ENCODE data around the gene SMIM5. TPM values are rescaled to one million over a fixed set of nuclear protein-coding genes. Genes with fewer than 3 reads are reported as not detected.

Gene SMIM5
- total RNA-seq, 1 donor from 2014 or later = 0.24 TPM

DNA sequence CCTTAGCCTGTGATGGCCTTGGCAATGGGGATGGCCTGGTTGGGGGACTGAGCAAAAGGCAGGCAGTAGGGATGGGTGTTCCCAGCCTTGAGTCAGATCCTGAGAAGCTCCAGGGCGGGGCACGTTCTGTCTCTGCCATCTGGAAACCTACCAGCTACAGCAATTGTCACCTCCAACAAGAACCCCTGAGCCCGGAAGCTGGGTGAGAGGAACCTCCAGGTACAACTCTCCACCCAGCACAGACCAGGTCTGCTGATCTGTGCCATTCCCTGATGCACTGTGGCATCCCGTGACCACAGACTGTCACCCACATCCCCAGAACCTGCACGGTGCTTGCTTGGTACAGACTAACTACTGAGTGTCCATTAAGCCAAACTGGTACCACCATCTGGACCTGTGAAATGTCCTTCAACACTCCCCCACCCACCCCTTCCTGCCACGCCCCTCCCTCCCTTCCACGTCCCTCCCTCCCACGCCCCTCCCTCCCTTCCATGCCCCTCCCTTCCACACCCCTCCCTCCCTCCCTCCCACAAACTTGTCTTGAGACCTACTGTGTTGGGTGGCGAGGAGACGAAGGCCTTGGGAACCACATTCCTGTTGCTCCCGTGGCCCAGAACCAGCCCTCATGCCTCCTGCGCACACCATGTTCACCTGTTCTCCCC, 29.1 kb upstream of the SMIM5 start:
- H3K27me3 Mint-ChIP-seq (ENCODE audit: unreplicated experiment) = no peaks in the 10 kb centered on the region
- no peaks in the 10 kb centered on the region for H3K36me3 Mint-ChIP-seq (ENCODE audit: unreplicated experiment)
- peaks cover 1% of the 10 kb centered on the region for H3K4me1 Mint-ChIP-seq (ENCODE audit: unreplicated experiment)
- no peak for DNase-seq (ENCODE audit: extremely low spot score, unreplicated experiment)
- no peak overlapping the region for H3K27ac Mint-ChIP-seq (ENCODE audit: unreplicated experiment)
- H3K9me3 Mint-ChIP-seq (ENCODE audit: unreplicated experiment) = no peaks in the 10 kb centered on the region
- TF ChIP-seq, protein P1, sequence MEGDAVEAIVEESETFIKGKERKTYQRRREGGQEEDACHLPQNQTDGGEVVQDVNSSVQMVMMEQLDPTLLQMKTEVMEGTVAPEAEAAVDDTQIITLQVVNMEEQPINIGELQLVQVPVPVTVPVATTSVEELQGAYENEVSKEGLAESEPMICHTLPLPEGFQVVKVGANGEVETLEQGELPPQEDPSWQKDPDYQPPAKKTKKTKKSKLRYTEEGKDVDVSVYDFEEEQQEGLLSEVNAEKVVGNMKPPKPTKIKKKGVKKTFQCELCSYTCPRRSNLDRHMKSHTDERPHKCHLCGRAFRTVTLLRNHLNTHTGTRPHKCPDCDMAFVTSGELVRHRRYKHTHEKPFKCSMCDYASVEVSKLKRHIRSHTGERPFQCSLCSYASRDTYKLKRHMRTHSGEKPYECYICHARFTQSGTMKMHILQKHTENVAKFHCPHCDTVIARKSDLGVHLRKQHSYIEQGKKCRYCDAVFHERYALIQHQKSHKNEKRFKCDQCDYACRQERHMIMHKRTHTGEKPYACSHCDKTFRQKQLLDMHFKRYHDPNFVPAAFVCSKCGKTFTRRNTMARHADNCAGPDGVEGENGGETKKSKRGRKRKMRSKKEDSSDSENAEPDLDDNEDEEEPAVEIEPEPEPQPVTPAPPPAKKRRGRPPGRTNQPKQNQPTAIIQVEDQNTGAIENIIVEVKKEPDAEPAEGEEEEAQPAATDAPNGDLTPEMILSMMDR (IDR thresholded peaks at IDR 0.05) = no peak
- H3K4me3 Mint-ChIP-seq (ENCODE audit: unreplicated experiment) = no peak overlapping the region

DNA sequence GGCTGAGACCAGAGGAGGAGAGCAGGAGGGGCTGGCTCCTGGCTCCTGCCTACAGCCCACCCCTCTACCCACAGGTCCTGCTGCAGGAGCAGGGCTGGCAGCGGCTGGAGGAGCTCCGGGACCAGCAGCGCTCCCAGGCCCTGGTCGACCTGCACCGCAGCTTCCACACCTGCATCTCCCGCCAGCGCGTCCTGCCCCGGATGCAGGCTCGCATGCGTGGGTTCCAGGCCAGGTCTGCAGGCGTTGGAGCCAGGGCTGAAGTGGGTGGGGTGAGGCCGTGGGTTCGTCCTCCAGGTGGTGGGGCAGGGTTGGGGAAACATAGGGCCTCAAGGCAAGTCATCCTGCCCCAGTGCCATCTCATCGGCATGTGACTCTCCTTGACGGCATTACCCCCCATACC, 27.4 kb upstream of the SMIM5 start:
- Mint-ChIP-seq H3K27ac (ENCODE audit: unreplicated experiment) (no peak overlapping the region), H3K4me1 (ENCODE audit: unreplicated experiment) (peaks cover 4% of the 10 kb centered on the region), H3K9me3 (ENCODE audit: unreplicated experiment) (no peaks in the 10 kb centered on the region), H3K27me3 (ENCODE audit: unreplicated experiment) (no peaks in the 10 kb centered on the region), H3K4me3 (ENCODE audit: unreplicated experiment) (no peak overlapping the region), H3K36me3 (ENCODE audit: unreplicated experiment) (no peaks in the 10 kb centered on the region)
- no peak for DNase-seq (ENCODE audit: extremely low spot score, unreplicated experiment)
- TF ChIP-seq, protein P1 (IDR thresholded peaks at IDR 0.05) = no peak

DNA sequence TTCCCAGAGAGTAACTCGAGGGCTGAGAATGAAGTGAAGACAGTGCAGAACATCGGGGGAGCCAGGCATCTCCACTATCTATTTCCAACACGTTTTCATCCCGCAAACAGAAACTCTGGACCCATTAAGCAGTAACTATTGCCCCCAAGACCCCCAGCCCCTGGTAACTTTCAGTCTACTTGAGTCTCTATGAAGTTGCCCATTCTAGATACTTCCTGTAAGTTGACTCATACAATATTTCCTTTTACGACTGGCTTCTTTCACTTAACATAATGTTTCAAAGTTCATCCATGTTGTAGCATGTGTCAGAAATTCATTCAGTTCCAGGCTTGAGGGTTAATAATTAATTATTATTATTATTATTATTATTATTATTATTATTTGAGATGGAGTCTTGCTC, 26.1 kb upstream of the SMIM5 start:
- H3K27ac Mint-ChIP-seq (ENCODE audit: unreplicated experiment) = no peak overlapping the region
- DNase-seq (ENCODE audit: extremely low spot score, unreplicated experiment) = no peak
- no peaks in the 10 kb centered on the region for H3K36me3 Mint-ChIP-seq (ENCODE audit: unreplicated experiment)
- H3K4me1 Mint-ChIP-seq (ENCODE audit: unreplicated experiment) = peaks cover 4% of the 10 kb centered on the region
- H3K4me3 Mint-ChIP-seq (ENCODE audit: unreplicated experiment) = no peak overlapping the region
- H3K27me3 Mint-ChIP-seq (ENCODE audit: unreplicated experiment) = no peaks in the 10 kb centered on the region
- TF ChIP-seq, protein P1 (IDR thresholded peaks at IDR 0.05) = no peak
- no peaks in the 10 kb centered on the region for H3K9me3 Mint-ChIP-seq (ENCODE audit: unreplicated experiment)

DNA sequence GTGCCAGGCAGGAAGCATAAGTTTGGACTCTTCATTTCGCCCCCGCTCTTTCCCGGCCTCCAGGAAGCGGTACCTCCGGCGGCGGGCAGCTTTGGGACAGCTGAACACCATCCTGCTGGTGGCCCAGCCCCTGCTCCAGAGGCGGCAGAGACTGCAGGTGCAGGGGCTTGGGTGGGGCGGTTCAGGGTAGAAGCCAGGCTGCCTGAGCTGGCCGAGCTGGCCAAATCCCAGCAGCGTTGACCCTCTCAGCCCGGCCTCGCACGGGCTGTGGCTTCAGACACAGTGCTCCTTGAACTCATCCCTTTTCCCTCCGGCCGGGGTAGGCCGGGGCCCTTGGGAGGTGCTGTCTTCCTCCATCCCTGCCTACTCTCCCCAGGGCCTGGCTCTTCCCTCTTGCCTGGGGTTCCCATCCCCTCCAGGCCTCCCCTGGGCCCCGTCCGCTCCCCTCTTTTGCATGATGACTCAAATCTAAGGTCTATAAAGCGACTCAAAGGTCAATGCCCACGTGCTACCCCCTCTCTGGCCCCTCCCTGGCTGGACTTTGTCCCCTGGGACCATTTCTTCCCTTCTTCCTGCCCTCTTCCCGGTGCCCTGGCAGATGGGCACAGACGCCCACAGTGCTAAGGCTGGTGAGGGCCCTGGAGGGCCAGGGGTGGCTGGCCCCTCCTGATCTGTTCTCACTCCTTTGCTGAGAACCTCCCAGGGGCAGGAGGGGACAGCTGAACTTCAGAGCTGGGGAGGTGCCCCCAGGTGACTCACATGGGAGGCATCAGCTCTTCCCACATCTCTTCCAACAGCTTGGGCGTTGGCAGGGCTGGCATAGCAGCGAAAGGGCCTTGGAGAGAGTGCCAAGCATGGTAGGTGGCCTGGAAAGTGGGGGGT, 22.9 kb upstream of the SMIM5 start:
- Mint-ChIP-seq H3K27me3 (ENCODE audit: unreplicated experiment) (no peaks in the 10 kb centered on the region), H3K9me3 (ENCODE audit: unreplicated experiment) (no peaks in the 10 kb centered on the region), H3K4me1 (ENCODE audit: unreplicated experiment) (peaks cover 3% of the 10 kb centered on the region), H3K36me3 (ENCODE audit: unreplicated experiment) (no peaks in the 10 kb centered on the region), H3K4me3 (ENCODE audit: unreplicated experiment) (no peak overlapping the region), H3K27ac (ENCODE audit: unreplicated experiment) (no peak overlapping the region)
- TF ChIP-seq, protein P1 (IDR thresholded peaks at IDR 0.05) = no peak
- no peak for DNase-seq (ENCODE audit: extremely low spot score, unreplicated experiment)

DNA sequence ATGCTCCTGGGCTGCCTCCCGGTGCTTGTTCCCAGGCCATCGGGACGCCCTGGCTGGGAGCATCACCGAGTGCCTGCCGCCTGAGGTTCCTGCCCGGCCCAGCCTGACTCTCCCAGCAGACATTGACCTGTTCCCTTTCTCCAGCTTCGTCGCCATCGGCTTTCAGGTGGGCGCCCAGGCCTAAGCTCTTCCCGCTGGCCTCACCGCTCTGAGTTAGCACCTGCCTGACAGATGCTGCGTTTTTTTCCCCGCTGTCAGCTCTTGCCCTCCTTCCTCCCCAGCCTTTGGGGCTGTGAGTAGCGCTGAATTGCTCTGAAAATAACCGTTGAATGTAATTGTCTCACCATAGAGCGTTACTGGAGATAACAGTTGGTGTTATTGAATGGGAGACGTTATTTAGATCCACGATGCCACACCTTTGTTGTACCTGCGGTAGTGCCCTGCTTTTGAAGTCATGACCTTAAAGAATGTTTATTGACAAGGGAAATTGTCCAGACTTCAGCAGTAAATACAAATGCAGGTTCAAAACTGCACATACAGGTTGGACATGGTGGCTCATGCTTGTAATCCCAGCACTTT, 21.3 kb upstream of the SMIM5 start:
- no peak for DNase-seq (ENCODE audit: extremely low spot score, unreplicated experiment)
- Mint-ChIP-seq H3K4me3 (ENCODE audit: unreplicated experiment) (no peak overlapping the region), H3K36me3 (ENCODE audit: unreplicated experiment) (no peaks in the 10 kb centered on the region), H3K27ac (ENCODE audit: unreplicated experiment) (no peak overlapping the region), H3K9me3 (ENCODE audit: unreplicated experiment) (no peaks in the 10 kb centered on the region), H3K27me3 (ENCODE audit: unreplicated experiment) (no peaks in the 10 kb centered on the region), H3K4me1 (ENCODE audit: unreplicated experiment) (peaks cover 3% of the 10 kb centered on the region)
- TF ChIP-seq, protein P1 (IDR thresholded peaks at IDR 0.05) = no peak
